ENCODE measurements around the gene TRMT1.

TRMT1 gene

DNA sequence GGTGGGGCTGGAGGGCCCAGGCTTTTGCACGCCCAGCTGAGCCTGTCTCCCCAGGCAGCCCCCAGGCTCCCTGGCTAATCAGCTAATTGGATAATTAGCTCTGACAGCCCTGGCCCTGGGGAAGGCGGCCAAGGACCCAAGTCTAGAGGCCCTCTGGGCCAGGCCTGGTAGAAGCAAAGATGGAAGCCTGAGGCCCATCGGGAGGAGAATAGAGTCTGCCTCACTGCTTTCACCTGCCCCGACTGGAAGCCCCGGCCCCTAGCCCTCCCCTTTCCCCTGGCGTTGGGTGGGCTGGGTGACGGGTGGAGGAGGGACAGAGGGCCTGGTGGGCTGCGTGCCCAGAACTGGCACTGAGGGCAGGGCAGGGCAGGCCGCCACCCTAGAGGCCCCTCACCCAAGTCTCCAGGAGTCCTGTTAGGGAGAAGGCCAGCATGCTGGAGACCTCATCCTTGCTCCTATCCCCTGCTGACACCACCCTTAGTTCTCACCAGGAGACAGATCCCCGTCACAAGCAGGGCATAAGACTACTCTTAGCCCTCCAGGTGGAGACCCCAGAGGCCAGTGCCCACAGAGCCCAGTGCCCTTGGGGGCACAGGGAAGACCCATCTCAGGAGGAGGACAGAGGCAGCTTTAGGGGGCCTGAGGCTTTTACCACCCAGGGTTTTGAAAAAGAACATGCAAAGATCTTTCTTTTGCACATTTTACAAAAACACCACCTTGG is 25.9 kb downstream of the TRMT1 start:
- no peak for DNase-seq (ENCODE audit: low read depth in 2 of 2)

GRCh38 chr19:13089857-13090507 is 26.6 kb downstream of the TRMT1 start:
- DNase-seq (ENCODE audit: low read depth in 2 of 2): no peak

DNA sequence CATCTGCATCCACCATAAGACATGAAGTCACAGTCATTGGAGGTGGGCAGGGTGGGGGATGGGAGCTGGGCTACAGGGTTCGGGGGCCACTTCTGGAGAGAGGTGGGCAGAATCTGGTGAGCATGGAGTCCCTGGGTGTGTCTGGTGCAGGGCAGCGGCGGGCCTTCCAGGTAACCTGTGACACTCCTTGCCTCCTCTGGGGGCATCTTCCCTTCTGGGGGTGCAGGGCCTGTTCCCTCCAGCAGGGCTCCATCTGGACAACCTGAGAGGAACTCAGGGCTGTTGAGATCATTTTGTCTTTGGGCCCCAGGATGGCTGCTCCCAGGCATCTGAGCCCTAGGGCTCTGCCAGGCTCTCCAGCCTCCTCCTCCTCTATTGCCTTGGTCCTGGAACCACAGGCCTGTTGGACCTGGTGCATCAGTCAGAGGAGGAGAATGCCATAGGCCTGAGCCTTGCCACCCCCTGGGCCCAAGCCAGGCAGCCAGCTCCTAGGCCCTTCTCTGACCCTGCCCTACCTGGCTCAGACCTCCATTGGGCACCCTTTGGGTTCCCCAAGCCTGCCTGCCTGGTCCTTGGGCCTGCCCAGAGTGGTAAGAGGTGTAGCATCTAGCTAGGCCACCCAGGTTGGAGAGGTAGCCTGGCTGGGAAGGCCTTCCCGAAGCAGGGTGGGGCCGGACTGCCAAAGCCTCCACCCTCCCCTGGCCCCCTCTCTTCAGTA is 27.2 kb downstream of the TRMT1 start:
- no peak for DNase-seq (ENCODE audit: low read depth in 2 of 2)

- DNase-seq (ENCODE audit: low read depth in 2 of 2): no peak
These were observed 28.6 kb downstream of the TRMT1 start for GRCh38 chr19:13087795-13088537.

- no peak for DNase-seq (ENCODE audit: low read depth in 2 of 2)
These were observed 29.2 kb downstream of the TRMT1 start for GRCh38 chr19:13087295-13087694.

DNA sequence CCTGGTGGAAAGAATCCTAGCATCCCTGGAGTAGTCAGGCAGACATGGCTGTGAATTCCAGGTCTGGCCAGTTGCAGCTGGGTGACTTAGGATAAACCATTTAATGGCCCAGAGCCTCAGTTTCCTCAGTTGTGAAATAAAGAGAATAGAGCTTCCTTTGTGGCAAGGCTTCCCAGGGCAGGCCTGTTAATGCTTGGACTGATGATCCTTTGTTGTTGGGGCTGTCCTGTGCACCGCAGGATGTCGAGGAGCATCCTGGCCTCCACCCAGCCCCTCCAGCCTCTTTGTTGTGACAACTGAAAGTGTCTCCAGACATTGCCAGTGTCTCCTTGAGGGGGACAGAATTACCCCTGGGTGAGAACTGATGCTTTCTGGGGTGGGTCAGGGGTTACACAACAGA is 30.2 kb downstream of the TRMT1 start:
- DNase-seq (ENCODE audit: low read depth in 2 of 2): no peak

- DNase-seq (ENCODE audit: low read depth in 2 of 2): no peak
These were observed 30.9 kb downstream of the TRMT1 start for GRCh38 chr19:13085666-13086065.

DNA sequence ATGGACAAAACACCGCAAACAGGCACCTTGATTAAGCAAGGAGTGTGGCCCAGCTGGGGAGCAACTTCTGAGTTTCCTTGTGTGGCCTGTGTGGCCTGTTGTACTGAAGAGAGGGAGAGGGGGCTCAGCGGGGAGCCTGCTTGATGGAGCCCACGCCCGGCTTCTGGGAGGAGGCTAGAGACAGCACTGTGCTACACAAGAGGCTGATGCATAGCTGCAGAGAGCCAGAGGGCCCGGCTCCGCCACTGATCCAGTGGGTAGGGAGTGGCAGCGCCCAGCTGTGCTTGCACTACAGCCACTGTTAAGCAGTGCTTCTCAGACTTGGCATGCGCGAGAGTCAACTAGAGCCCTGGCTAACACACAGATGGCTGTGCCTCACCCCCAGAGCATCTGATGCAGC is 32.9 kb downstream of the TRMT1 start:
- DNase-seq (ENCODE audit: low read depth in 2 of 2): no peak

DNA sequence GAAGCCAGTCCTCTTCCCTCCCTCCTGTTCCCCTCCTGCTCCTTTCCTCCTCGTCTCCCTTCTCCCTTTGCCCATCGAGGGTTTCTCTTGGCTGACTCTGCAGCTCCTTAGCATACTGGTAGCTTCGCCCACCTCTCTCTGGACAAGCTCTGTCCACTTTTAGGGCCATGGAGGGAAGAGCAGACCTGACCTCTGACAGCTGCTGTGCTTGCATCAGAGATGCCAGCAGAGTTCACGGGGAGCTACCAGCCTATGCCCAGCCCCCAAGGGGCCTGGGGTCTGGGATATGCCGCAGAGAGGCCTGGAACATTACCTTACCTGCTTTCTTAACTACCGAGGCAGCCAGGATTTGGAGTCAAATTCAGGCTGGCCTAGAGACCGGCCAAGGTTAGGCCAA is 33.5 kb downstream of the TRMT1 start:
- no peak for DNase-seq (ENCODE audit: low read depth in 2 of 2)

DNA sequence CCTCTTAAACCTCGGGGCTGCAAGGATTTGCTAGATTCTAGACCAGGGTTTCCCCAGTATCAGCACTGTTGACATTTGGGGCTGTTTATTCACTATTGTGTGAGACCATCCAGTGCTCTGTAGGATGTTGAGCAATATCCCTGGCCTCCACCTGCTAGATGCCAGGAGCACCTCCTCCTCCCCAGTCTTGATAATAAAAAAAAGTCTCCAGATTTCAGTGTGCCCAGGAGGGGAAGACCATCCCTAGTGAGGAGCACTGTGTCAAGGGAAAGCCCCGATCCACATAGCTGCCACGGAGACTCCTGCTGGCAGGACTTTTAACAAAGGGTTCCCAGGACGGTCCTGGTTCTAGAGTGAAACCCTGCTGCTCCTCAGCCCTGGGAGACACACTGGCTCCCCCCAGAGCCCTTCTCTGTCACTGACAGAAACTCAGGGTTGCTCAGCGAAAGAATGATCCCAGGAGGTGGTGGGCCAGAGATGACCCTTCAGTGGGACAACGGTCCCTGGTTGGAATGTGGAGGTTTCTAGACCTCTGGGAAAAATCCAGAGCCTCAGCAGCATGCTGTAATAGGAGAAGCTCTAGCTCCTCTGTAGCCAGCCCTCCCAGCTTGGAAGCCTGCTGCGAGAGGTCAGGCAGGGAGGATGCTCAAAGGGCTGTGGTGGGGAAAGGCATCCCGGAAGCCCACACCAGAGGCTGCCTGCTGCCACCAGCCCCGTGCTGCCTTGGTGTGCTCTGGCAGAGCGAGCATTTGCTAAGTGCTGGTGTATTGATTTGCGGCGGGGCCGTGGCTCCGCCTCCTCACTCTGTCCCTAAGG is 34.1 kb downstream of the TRMT1 start:
- peak in 1 of 2 experiments; percentile 36 for DNase-seq (ENCODE audit: low read depth in 2 of 2)

GRCh38 chr19:13079542-13079986 is 37.0 kb downstream of the TRMT1 start:
- DNase-seq (ENCODE audit: low read depth in 2 of 2): peak; percentile 93

DNA sequence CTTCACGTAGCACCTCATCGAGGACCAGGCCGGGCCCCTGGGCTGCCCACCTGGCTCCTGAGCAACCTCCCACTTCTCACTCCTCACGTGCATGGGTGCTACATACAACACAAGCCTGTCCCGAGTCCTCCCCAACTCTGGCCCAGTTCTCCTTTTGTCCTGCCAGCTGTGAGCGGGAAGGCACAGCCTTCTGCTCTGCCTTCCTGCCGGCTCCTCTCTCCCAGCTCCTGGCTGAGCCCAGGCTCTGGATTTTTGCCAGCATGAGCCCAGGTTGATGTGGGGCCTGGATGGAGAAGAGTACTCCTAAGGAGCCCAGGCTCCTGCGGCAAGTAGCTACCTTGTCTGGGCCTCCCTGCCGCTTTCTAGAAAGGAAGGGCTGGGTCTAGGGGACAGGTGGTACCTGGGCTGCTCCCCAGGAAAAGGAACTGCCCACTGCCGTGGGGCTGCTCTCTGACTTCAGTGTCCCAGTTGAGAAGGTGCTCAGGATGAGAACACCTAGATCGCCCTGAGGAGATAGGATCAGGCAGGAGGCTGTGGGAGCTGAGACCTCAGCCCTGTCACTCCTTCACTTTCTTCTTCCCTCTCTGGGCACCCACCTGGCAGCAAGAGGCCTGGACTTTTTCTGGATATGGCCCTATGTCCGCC is 37.5 kb downstream of the TRMT1 start:
- DNase-seq (ENCODE audit: low read depth in 2 of 2): no peak

GRCh38 chr19:13078381-13078780 is 38.2 kb downstream of the TRMT1 start:
- DNase-seq (ENCODE audit: low read depth in 2 of 2): no peak

DNA sequence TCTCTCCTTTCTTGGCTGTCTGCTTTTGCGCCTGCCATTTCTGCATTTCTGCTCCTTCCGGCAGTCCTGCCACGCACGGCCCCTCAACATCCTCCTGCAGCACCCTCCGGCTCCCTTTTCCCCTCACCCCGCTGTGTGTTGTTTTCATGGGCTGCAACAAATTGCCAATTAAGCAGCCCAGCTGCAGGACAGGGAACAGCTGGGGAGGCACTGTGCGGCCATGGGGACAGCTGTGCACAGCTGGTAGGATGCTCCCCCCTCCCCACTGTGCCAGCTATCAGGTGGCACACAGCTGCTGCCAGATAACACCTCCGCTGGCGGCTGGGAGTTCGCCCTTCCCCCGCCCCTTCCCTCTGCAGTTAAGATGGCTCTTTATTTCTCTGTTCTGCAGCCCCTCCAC is 39.3 kb downstream of the TRMT1 start:
- no peak for DNase-seq (ENCODE audit: low read depth in 2 of 2)

DNA sequence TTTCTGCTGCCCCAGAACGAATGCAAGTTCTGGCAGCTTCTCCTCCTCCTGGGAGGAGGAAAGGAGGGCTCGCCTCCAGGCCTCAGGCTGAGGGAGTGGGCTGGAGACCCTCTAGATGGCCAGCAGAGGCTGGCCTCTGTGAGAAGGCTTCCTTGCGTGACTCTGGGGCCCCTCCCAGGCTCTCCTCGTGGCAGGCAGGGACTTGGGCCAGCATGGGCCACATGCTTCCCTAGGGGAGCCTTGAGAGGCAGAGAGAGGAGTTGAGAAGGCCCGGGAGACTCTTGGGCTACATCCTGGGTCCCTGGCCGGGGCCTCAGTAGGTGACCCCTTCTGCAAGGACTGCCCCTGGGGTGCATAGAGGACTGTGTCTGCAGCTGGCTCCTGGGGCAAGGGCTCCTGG is 39.8 kb downstream of the TRMT1 start:
- no peak for DNase-seq (ENCODE audit: low read depth in 2 of 2)

- no peak for DNase-seq (ENCODE audit: low read depth in 2 of 2)
These were observed 40.2 kb downstream of the TRMT1 start for GRCh38 chr19:13076320-13076719.

GRCh38 chr19:13074378-13074777 is 42.2 kb downstream of the TRMT1 start:
- DNase-seq (ENCODE audit: low read depth in 2 of 2): no peak

- DNase-seq (ENCODE audit: low read depth in 2 of 2): no peak
These were observed 43.3 kb downstream of the TRMT1 start for GRCh38 chr19:13073263-13073662.

DNA sequence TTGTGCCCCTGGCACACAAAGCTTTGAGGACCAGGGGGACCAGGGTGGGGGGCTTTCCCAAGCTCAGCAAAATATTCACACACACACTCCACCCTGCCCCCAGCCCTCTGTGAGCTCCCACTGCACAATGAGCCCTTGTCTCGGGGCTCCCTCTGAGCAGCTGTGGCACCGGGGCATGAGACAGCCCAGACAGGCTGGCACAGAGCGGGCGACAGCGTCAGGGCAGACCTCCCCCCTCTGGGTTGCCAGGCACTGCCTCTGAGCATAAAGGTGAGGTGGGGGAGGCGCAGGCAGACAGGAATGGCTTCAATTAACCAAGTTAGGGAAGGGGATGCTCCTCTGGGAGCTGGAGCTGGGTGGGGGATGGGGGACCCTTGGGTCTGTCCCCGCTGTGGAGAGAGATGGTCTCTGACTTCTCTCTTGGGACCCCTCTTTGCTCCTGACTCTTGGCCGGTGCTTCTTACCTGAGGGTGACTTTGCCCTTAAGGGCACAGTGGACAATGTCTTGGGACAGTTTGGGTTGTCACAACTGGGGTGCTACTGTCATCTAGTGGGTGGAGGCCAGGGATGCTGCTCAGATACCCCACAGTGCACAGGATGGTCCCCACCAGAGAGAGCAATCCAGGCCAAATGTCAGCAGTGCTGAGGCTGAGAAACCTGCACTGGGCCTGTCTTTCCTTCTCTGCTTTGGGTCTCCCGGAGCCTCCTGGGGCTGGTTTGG is 44.2 kb downstream of the TRMT1 start:
- no peak for DNase-seq (ENCODE audit: low read depth in 2 of 2)
